OCI-M2 (cell line): ENCODE measurements around the gene MYD88.

Experiments
- DNase-seq: peaks from one replicate; lab custom pipeline; 2025; ENCODE audit not compliant: unreplicated experiment; lab: John Stamatoyannopoulos, UW

Gene MYD88

GRCh38 chr3:38163841-38164642, 25.6 kb downstream of the MYD88 start:
- DNase-seq, result no peak

GRCh38 chr3:38164643-38164951, 26.1 kb downstream of the MYD88 start:
- no peak for DNase-seq

- DNase-seq, result peak; percentile 93
Measured at GRCh38 chr3:38164952-38165721, 26.7 kb downstream of the MYD88 start, which contains the start of gene OXSR1. OXSR1 (plus strand) TSS chr3:38165537; CDS start chr3:38165877, 340 bp downstream.

GRCh38 chr3:38165722-38166387, 27.4 kb downstream of the MYD88 start:
- no peak for DNase-seq

GRCh38 chr3:38167591-38167990, 29.1 kb downstream of the MYD88 start:
- DNase-seq, result no peak

GRCh38 chr3:38168151-38169026, 29.9 kb downstream of the MYD88 start:
- DNase-seq, result no peak

- DNase-seq, result no peak
Measured at GRCh38 chr3:38169027-38169317, 30.5 kb downstream of the MYD88 start.

GRCh38 chr3:38170722-38171121, 32.3 kb downstream of the MYD88 start:
- no peak for DNase-seq

GRCh38 chr3:38171622-38172021, 33.2 kb downstream of the MYD88 start:
- no peak for DNase-seq

GRCh38 chr3:38173834-38174418, 35.5 kb downstream of the MYD88 start:
- DNase-seq, result no peak

- DNase-seq, result no peak
Measured at GRCh38 chr3:38177181-38177580, 38.7 kb downstream of the MYD88 start.

GRCh38 chr3:38186781-38187180, 48.3 kb downstream of the MYD88 start:
- DNase-seq, result no peak

- DNase-seq, result no peak
Measured at GRCh38 chr3:38190481-38190881, 52.0 kb downstream of the MYD88 start.
